ENCODE measurements around the gene COL1A2. TPM values are rescaled to one million over a fixed set of nuclear protein-coding genes. Genes with fewer than 3 reads are reported as not detected.

Gene COL1A2
- total RNA-seq, 6 donors from 2014 or later: 40.0 to 607 (median 204) TPM

DNA sequence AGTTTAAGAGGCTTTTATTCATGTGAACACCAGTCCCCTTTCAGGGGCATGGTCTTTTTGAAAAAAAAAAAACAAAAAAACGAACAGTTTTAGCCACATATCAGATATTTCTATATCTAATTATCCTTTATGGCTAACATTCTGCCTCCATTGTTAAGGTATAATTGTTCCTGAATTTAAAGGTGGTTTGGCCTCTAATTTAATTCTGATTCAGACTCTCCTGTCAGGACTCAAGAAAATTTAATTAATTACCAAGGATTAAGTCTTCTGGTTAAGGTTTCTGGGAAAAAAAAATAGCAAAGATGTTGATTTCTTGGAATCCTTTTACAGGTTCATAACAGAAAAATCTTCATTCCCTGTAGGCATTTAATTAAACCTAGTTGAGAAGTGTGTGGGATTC is 27.4 kb downstream of the COL1A2 start:
- H3K4me3 ChIP-seq: no peak overlapping the region
- H3K36me3 ChIP-seq: peaks cover 0 to 42% (median 0%) of the 10 kb centered on the region in 4 donors

DNA sequence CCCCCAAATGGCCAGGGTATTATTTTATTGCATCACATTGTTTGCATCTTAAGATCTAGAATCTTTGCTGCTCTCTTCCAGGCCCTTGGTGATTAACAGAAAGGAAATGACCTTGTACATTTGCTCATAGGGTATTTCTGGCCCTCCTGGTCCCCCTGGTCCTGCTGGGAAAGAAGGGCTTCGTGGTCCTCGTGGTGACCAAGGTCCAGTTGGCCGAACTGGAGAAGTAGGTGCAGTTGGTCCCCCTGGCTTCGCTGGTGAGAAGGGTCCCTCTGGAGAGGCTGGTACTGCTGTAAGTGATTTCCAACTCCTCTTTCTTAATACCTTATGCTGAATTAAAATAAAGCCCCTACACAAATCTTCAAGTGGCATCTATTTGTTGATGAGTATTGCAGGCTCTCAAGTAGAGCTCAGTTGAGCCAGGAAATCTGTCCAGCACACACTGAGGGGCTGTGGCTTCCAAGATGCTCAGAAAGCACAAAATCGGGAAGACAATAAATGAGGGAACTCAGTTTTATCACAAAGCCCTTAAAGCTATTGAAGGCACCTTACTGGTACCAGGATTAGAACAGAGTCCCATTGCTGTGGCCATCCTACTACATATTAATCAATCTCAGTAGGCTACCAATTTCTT is 28.2 kb downstream of the COL1A2 start:
- H3K27ac ChIP-seq: no peak overlapping the region
- peaks cover 0 to 39% (median 0%) of the 10 kb centered on the region in 4 donors for H3K36me3 ChIP-seq
- WGBS, 2 donors: 77 to 90% methylated on average over 5 of the region's 5 CpGs

More for the DNA sequence above, 27.4 kb downstream of the COL1A2 start:
- no peaks in the 10 kb centered on the region for H3K4me1 ChIP-seq
- no peaks in the 10 kb centered on the region for H3K27me3 ChIP-seq
- H3K9me3 ChIP-seq: no peaks in the 10 kb centered on the region
- WGBS, 2 donors: 39 to 43% methylated on average over 1 of the region's 1 CpG
- no peak overlapping the region for H3K27ac ChIP-seq
- ATAC-seq (ENCODE audit: low FRiP score in 2 of 2) (no peak), DNase-seq (no peak)
- TF ChIP-seq, protein P1, sequence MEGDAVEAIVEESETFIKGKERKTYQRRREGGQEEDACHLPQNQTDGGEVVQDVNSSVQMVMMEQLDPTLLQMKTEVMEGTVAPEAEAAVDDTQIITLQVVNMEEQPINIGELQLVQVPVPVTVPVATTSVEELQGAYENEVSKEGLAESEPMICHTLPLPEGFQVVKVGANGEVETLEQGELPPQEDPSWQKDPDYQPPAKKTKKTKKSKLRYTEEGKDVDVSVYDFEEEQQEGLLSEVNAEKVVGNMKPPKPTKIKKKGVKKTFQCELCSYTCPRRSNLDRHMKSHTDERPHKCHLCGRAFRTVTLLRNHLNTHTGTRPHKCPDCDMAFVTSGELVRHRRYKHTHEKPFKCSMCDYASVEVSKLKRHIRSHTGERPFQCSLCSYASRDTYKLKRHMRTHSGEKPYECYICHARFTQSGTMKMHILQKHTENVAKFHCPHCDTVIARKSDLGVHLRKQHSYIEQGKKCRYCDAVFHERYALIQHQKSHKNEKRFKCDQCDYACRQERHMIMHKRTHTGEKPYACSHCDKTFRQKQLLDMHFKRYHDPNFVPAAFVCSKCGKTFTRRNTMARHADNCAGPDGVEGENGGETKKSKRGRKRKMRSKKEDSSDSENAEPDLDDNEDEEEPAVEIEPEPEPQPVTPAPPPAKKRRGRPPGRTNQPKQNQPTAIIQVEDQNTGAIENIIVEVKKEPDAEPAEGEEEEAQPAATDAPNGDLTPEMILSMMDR (IDR thresholded peaks at IDR 0.05): no peak
- TF ChIP-seq EP300 (IDR thresholded peaks at IDR 0.05): no peak
- TF ChIP-seq POLR2AphosphoS5 (IDR thresholded peaks at IDR 0.05): no peak
- no peak for TF ChIP-seq POLR2A (IDR thresholded peaks at IDR 0.05)

DNA sequence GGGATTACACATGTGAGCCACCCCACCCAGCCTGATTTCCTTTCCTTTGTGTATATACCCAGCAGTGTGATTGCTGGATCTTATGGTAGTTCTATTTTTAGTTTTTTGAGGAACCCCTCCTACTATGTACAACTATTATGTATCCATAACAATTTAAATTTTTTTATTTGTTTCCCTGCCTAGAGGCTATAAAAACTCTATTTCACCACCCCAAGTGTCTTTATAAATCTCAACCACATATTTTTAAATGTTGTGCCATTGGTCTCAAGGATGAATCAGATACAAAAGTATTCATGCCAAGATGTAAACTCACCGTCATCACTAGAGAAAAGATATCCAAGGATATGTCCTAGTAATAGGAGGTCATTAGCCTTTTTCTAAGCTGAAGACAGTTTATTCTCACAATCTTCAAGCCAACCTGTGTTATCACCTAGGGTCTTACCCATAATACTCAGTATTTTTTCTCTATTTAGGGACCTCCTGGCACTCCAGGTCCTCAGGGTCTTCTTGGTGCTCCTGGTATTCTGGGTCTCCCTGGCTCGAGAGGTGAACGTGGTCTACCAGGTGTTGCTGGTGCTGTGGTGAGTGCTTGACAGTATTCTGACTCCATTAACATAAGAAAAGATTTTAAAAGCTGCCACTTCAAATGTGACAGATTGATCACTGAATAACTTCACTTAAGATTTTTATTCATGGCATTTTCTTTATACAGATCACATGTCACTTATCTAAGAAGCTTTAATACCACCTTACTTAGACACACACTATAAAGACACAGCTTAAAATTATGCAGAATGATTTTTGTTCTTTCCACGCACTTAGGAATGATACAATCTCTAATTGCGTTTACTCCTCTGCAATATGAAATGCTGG is 29.4 kb downstream of the COL1A2 start:
- Histone ChIP-seq H3K27ac (no peak overlapping the region), H3K27me3 (no peaks in the 10 kb centered on the region), H3K4me1 (no peaks in the 10 kb centered on the region), H3K9me3 (no peaks in the 10 kb centered on the region), H3K4me3 (no peak overlapping the region), H3K36me3 (peaks cover 0 to 36% (median 0%) of the 10 kb centered on the region in 4 donors)
- 79 to 82% methylated on average over 5 of the region's 5 CpGs for WGBS, 2 donors
- DNase-seq (no peak), ATAC-seq (ENCODE audit: low FRiP score in 2 of 2) (no peak)
- TF ChIP-seq EP300 (IDR thresholded peaks at IDR 0.05): no peak
- TF ChIP-seq, protein P1 (IDR thresholded peaks at IDR 0.05): no peak
- no peak for TF ChIP-seq POLR2AphosphoS5 (IDR thresholded peaks at IDR 0.05)
- no peak for TF ChIP-seq POLR2A (IDR thresholded peaks at IDR 0.05)

More for the DNA sequence above, 28.2 kb downstream of the COL1A2 start:
- DNase-seq: no peak
- Histone ChIP-seq H3K27me3 (no peaks in the 10 kb centered on the region), H3K4me3 (no peak overlapping the region), H3K9me3 (no peaks in the 10 kb centered on the region), H3K4me1 (no peaks in the 10 kb centered on the region)
- TF ChIP-seq EP300 (IDR thresholded peaks at IDR 0.05) (no peak), POLR2AphosphoS5 (IDR thresholded peaks at IDR 0.05) (no peak), POLR2A (IDR thresholded peaks at IDR 0.05) (no peak)
- TF ChIP-seq, protein P1 (IDR thresholded peaks at IDR 0.05): no peak
- no peak for ATAC-seq (ENCODE audit: low FRiP score in 2 of 2)

DNA sequence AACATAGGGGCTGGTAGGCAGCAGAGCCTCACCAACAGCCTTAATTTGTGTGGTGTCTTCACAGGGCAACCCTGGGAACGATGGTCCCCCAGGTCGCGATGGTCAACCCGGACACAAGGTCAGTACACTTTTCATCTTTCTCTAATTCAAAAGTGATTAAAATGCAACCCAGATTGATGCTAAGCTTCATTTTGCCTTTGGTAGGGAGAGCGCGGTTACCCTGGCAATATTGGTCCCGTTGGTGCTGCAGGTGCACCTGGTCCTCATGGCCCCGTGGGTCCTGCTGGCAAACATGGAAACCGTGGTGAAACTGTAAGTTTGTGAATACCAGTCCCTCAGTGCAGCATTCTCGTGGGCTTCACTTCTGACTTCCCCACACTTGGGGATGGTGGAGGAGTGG is 30.9 kb downstream of the COL1A2 start:
- Histone ChIP-seq H3K4me3 (no peak overlapping the region), H3K27ac (no peak overlapping the region), H3K9me3 (no peaks in the 10 kb centered on the region), H3K36me3 (peaks cover 0 to 36% (median 0%) of the 10 kb centered on the region in 4 donors), H3K27me3 (no peaks in the 10 kb centered on the region), H3K4me1 (no peaks in the 10 kb centered on the region)
- DNase-seq: no peak
- TF ChIP-seq POLR2A (IDR thresholded peaks at IDR 0.05) (no peak), POLR2AphosphoS5 (IDR thresholded peaks at IDR 0.05) (no peak), EP300 (IDR thresholded peaks at IDR 0.05) (no peak)
- TF ChIP-seq, protein P1 (IDR thresholded peaks at IDR 0.05): no peak
- ATAC-seq (ENCODE audit: low FRiP score in 2 of 2): peak in 1 of 2 donors; percentile 7
- 90 to 91% methylated on average over 7 to 10 of the region's 10 CpGs for WGBS, 2 donors
